ENCODE data around the gene WFDC5. TPM values are rescaled to one million over a fixed set of nuclear protein-coding genes. Genes with fewer than 3 reads are reported as not detected.
"Not testable (repeated sequence)": the region's sequence is repeated elsewhere in the genome, so short reads cannot be mapped to it uniquely, and the experiment has no call there.

WFDC5 gene
- total and polyA plus RNA-seq, 12 donors: not detected

DNA sequence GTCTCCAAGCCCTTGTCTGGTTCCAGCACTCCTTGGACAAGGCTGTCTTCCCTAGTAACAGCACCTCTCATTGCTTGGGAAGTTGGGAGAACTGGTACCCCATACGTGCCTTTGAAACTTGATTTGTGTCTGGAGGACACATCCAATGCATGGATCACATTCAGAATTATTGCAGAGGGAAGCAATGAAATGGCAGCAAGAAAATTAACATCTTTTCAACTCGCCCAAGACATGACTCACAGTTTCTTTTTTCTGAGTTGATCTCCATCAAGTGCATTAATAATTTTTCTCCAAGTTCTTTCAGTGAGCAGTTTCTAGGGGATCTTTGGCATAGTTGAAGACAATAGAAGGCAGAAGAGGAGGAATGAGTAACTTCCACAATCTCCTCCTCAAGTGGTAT lies 37.4 kb upstream of the WFDC5 start:
- Histone ChIP-seq H3K27me3 (no peaks in the 10 kb centered on the region), H3K4me1 (replicated peaks in 1 of 2) (no peaks in the 10 kb centered on the region), H3K36me3 (replicated peaks in 1 of 2) (no peaks in the 10 kb centered on the region), H3K9me3 (replicated peaks in 1 of 3) (no peaks in the 10 kb centered on the region), H3K27ac (no peak overlapping the region), H3K4me3 (no peak overlapping the region)
- TF ChIP-seq POLR2A (IDR thresholded peaks at IDR 0.05): no peak
- TF ChIP-seq, protein P1, sequence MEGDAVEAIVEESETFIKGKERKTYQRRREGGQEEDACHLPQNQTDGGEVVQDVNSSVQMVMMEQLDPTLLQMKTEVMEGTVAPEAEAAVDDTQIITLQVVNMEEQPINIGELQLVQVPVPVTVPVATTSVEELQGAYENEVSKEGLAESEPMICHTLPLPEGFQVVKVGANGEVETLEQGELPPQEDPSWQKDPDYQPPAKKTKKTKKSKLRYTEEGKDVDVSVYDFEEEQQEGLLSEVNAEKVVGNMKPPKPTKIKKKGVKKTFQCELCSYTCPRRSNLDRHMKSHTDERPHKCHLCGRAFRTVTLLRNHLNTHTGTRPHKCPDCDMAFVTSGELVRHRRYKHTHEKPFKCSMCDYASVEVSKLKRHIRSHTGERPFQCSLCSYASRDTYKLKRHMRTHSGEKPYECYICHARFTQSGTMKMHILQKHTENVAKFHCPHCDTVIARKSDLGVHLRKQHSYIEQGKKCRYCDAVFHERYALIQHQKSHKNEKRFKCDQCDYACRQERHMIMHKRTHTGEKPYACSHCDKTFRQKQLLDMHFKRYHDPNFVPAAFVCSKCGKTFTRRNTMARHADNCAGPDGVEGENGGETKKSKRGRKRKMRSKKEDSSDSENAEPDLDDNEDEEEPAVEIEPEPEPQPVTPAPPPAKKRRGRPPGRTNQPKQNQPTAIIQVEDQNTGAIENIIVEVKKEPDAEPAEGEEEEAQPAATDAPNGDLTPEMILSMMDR (IDR thresholded peaks at IDR 0.05): no peak
- intact Hi-C loops (cut with DNase I): no loop called here
- 44 to 63% (median 54%) methylated on average over 2 of the region's 2 CpGs for WGBS, 4 donors
- DNase-seq: no peak

DNA sequence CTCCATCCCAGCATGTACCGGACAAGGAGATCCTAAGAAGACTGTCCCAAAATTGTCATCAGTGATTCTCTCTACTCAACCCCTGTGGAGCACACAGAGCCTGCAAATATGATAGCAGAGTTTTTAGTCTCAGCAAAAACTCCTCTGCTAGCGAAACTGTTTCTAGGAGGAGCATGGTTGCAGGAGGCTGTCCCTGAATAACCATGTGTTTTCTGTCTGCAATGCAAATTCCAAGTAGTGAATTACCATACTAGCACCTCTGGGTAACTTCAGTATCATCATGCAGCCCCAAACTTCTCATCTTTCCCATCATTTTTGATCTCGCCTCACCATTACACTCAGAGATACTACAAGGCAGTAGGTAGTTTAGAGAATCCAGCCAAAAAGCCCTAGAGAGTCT lies 34.1 kb upstream of the WFDC5 start:
- Histone ChIP-seq H3K36me3 (replicated peaks in 1 of 2) (no peaks in the 10 kb centered on the region), H3K27me3 (peaks cover 15% of the 10 kb centered on the region), H3K4me3 (no peak overlapping the region), H3K9me3 (replicated peaks in 1 of 3) (no peaks in the 10 kb centered on the region), H3K4me1 (replicated peaks in 1 of 2) (no peaks in the 10 kb centered on the region), H3K27ac (no peak overlapping the region)
- intact Hi-C loops (cut with DNase I): no loop called here
- DNase-seq: no peak
- TF ChIP-seq, protein P1 (IDR thresholded peaks at IDR 0.05): no peak
- no peak for TF ChIP-seq POLR2A (IDR thresholded peaks at IDR 0.05)
- WGBS, 4 donors: 70 to 83% (median 76%) methylated on average over 3 of the region's 3 CpGs

DNA sequence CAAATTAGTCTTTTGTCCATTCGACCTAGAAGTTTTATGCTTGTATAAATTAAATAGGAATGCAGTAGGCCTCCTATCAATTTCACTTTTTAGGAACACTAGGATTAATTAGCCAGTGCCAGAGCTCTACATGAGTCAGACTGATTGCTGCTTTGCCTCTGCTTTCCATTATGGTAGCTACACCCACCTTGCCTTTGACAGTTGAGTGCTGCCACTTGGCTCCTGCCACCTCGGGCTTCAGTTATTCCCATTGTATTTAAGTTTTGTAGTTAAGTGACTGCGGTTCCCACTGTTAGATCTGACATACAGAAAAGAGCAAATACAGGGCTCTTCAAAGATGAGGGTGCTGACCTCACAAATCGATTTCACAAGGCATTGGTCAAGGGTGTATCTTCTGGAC lies 25.9 kb upstream of the WFDC5 start:
- H3K9me3 ChIP-seq (replicated peaks in 1 of 3): no peaks in the 10 kb centered on the region
- TF ChIP-seq, protein P1 (IDR thresholded peaks at IDR 0.05): no peak
- no peak for TF ChIP-seq POLR2A (IDR thresholded peaks at IDR 0.05)
- WGBS, 4 donors: 62 to 82% (median 75%) methylated on average over 4 of the region's 4 CpGs

DNA sequence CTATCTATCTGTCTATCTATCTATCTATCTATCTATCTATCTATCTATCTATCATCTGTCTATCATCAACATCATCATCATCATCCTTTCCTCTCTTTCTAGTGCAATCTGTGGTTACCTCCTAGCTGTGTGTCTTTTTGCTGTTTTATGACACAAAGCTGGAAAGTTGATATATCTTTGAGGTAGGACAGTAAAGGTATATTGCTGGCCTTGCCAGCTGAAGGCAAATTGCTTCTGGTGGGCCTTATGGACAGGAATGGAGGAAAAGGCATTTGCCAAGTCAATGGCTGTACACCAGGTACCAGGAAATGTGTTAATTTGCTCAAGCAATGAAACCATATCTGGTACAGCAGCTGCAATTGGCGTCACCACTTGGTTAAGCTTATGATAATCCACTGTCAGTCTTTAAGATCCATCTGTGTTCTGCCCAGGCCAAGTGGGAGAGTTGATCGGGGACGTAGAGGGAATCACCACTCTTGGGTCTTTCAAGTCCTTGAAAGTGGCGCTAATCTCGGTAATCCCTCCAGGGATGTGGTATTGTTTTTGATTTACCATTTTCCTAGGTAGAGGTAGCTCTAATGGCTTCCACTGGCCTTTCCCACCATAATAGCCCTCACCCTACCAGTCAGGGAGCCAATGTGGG lies 24.9 kb upstream of the WFDC5 start:
- not testable (repeated sequence) for H3K4me3 ChIP-seq

More for the DNA sequence above, 25.9 kb upstream of the WFDC5 start:
- intact Hi-C loops (cut with DNase I): no loop called here
- no peak for DNase-seq
- Histone ChIP-seq H3K27me3 (peaks cover 5% of the 10 kb centered on the region), H3K4me3 (no peak overlapping the region), H3K36me3 (replicated peaks in 1 of 2) (no peaks in the 10 kb centered on the region), H3K4me1 (replicated peaks in 1 of 2) (no peaks in the 10 kb centered on the region), H3K27ac (no peak overlapping the region)

More for the DNA sequence above, 24.9 kb upstream of the WFDC5 start:
- DNase-seq; H3K27me3 ChIP-seq; H3K36me3 ChIP-seq (replicated peaks in 1 of 2); H3K27ac ChIP-seq; intact Hi-C loops (cut with DNase I); H3K4me1 ChIP-seq (replicated peaks in 1 of 2); H3K9me3 ChIP-seq (replicated peaks in 1 of 3): not testable (repeated sequence)
- WGBS, 4 donors: 83 to 94% (median 90%) methylated on average over 5 of the region's 5 CpGs

Measured in adrenal gland (tissue), 12 donors.